GM10266 (cell line): Measurements from ENCODE around the gene TOMM7.

ENCODE experiments used
- DNase-seq: peaks from one replicate; pipeline ENCODE4 v3.0.0; 2012; ENCODE audit errors: extremely low spot score
- TF ChIP-seq, protein P1 (sequence below): IDR thresholded peaks from 2 replicates; pipeline ENCODE4 v1.5.1; 2012; ENCODE audit warnings: mild to moderate bottlenecking, low read depth; ENCODE audit not compliant: control insufficient read depth, insufficient read depth; ENCODE audit errors: missing control alignments

The TOMM7 gene

DNA sequence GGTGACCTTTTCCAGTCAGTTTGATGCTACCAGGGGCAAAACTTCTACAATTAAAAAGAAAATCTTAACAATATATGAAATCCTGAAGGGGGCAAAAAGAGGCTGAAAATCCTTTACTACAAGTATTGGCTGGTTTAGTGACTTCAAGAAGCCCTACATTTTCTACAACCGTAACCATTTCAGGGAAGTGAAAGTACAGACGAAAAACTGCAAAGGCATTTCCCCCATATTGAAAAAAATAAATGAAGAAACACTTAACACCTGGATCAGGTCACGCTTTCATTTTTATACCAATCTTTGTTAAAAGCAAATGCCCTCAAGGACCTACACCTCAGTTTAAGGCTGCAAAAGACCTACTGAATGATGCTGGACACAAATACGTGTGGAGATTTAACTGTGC lies 57.0 kb downstream of the TOMM7 start:
- TF ChIP-seq, protein P1, sequence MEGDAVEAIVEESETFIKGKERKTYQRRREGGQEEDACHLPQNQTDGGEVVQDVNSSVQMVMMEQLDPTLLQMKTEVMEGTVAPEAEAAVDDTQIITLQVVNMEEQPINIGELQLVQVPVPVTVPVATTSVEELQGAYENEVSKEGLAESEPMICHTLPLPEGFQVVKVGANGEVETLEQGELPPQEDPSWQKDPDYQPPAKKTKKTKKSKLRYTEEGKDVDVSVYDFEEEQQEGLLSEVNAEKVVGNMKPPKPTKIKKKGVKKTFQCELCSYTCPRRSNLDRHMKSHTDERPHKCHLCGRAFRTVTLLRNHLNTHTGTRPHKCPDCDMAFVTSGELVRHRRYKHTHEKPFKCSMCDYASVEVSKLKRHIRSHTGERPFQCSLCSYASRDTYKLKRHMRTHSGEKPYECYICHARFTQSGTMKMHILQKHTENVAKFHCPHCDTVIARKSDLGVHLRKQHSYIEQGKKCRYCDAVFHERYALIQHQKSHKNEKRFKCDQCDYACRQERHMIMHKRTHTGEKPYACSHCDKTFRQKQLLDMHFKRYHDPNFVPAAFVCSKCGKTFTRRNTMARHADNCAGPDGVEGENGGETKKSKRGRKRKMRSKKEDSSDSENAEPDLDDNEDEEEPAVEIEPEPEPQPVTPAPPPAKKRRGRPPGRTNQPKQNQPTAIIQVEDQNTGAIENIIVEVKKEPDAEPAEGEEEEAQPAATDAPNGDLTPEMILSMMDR = no peak
- no peak for DNase-seq
